Measurements from ENCODE around the gene PPFIA2.

The PPFIA2 gene

GRCh38 chr12:81284137-81284536 lies 475.0 kb downstream of the PPFIA2 start:
- no peak for TF ChIP-seq CTCF (IDR thresholded peaks at IDR 0.05; ENCODE audit: low read depth, low read length)
- no peaks in the 10 kb centered on the region for H3K4me1 ChIP-seq
- H3K36me3 ChIP-seq, result no peaks in the 10 kb centered on the region
- H3K9me3 ChIP-seq, result no peaks in the 10 kb centered on the region
- no peak overlapping the region for H3K4me3 ChIP-seq (ENCODE audit: low read depth, low read length)
- no peaks in the 10 kb centered on the region for H3K27me3 ChIP-seq
- DNase-seq, result no peak

- Histone ChIP-seq H3K4me3 (ENCODE audit: low read depth, low read length) (no peak overlapping the region), H3K9me3 (no peaks in the 10 kb centered on the region), H3K27me3 (peaks cover 4% of the 10 kb centered on the region; the same call in 1 of the 2 replicates), H3K4me1 (no peaks in the 10 kb centered on the region), H3K36me3 (no peaks in the 10 kb centered on the region)
- TF ChIP-seq CTCF (IDR thresholded peaks at IDR 0.05; ENCODE audit: low read depth, low read length), result no peak
- no peak for DNase-seq
Observed at GRCh38 chr12:81274637-81275529, 484.3 kb downstream of the PPFIA2 start.

- no peak overlapping the region for H3K4me3 ChIP-seq (ENCODE audit: low read depth, low read length)
- H3K27me3 ChIP-seq, result peaks cover 4% of the 10 kb centered on the region; the same call in 1 of the 2 replicates
- TF ChIP-seq CTCF (IDR thresholded peaks at IDR 0.05; ENCODE audit: low read depth, low read length), result no peak
- no peak for DNase-seq
- no peaks in the 10 kb centered on the region for H3K4me1 ChIP-seq
- no peaks in the 10 kb centered on the region for H3K9me3 ChIP-seq
- H3K36me3 ChIP-seq, result no peaks in the 10 kb centered on the region
Observed at GRCh38 chr12:81270385-81270784, 488.8 kb downstream of the PPFIA2 start.

- H3K4me3 ChIP-seq (ENCODE audit: low read depth, low read length), result no peak overlapping the region
- no peak for TF ChIP-seq CTCF (IDR thresholded peaks at IDR 0.05; ENCODE audit: low read depth, low read length)
- no peaks in the 10 kb centered on the region; the same call in 1 of the 2 replicates for H3K4me1 ChIP-seq
- H3K36me3 ChIP-seq, result no peaks in the 10 kb centered on the region
- no peak for DNase-seq
- peaks cover 11% of the 10 kb centered on the region for H3K27me3 ChIP-seq
- H3K9me3 ChIP-seq, result no peaks in the 10 kb centered on the region
Observed at GRCh38 chr12:81263072-81263471, 496.1 kb downstream of the PPFIA2 start.

- Histone ChIP-seq H3K9me3 (no peaks in the 10 kb centered on the region), H3K4me1 (no peaks in the 10 kb centered on the region; the same call in 1 of the 2 replicates), H3K4me3 (ENCODE audit: low read depth, low read length) (no peak overlapping the region), H3K27me3 (peaks cover 16% of the 10 kb centered on the region), H3K36me3 (no peaks in the 10 kb centered on the region)
- DNase-seq, result no peak
- TF ChIP-seq CTCF (IDR thresholded peaks at IDR 0.05; ENCODE audit: low read depth, low read length), result no peak
Observed at GRCh38 chr12:81261508-81262207, 497.5 kb downstream of the PPFIA2 start.
